Hematopoietic multipotent progenitor cell treated with erythropoietin and hydrocortisone succinate and interleukin-3 and kit ligand, for 15 days (in vitro differentiated cells): ENCODE measurements around the gene BOLA2B.
"Not testable (repeated sequence)": the region's sequence is repeated elsewhere in the genome, so short reads cannot be mapped to it uniquely, and the experiment has no call there.

Source experiments
- DNase-seq: peaks from one replicate; pipeline ENCODE4 v3.0.0-alpha.2; 2015; ENCODE audit warnings: low spot score

Gene BOLA2B

DNA sequence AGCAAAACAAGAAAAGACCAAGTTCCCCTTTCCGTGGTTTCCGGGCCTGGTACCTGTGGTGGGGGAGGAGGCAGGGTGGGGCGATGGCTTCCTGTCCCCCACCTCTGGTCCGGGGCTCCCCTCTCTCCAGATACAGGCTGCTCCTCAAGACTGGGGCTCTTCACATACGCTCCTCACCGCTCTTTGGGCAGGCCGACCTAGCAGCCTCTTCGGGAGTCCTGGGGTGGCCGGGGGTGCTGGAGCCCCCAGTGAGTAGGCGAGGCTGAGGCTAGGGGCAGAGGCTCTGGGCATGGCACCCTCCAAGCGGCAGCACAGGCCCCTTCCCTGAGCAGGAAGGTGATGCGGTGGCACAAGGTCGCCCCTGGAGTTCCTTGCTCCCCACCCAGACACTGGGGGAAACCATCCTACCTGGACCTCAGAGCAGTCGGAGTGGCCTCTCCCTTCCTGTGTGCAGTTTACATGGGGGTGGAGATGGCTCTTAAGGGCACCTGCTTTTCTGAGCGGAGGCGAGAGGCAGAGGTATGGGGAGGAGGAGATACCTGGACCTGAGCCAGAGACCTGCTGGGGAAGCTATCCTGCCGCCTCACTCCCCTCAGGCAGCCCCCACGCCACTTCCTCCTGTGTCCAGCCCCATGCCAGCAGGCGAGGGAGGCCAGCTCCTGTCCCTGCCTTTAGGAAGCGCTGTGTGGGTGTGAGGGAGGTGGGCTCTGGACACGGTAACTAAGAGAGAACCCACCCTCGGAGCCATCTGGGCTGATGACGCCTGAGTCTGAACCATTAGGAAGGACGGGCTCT lies 9.2 kb downstream of the BOLA2B start:
- DNase-seq: no peak

DNA sequence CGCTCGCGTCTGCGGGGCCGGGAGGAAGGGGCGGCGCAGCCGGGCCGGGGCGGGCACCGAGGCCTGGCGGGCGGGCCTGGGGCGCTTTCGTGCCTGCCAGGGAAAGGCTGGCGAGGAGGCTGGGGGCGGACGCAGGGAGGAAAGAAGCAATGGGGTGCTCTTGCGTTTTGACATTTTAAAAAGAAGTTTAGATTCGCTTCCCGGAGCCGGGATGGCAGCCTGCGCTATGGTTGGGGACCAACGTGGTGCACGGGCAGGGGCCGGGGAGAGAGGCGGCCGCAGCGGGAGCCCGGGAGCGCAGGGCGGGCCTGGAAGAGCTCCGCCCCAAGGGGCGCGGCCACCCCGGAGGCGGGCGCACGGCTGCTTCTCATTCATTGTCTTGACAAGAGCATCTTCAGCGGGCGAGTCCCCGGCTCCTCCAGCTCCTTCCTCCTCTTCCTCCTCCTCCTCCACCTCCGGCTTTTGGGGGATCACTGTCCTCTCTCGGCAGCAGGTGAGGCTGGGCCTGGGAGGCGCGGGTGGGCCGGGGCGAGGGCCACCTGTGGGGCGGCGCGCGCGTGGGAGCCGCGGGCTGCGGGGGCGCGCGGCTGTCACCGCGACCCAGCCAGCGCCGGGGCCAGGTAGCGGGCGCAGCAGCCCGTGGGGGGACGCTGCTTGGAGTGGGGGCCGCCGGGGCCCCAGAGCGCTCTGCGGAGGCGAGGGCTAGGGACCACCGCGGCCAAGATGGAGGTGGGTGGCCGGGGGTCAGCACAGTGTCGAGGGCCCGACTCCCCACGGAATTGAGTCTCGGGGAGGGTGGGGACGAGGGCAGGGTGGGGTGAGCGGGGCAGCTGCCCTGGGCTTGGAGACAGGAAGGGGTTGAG lies 10.0 kb downstream of the BOLA2B start, which contains the start of gene CORO1A:
Gene CORO1A, plus strand, starts transcription at position 370 of the 863 bp plus-strand sequence. CDS start 1,608 bp downstream, outside the sequence.
- peak; percentile 63 for DNase-seq

- no peak for DNase-seq
These were observed 12.7 kb downstream of the BOLA2B start for GRCh38 chr16:30180741-30181140.

DNA sequence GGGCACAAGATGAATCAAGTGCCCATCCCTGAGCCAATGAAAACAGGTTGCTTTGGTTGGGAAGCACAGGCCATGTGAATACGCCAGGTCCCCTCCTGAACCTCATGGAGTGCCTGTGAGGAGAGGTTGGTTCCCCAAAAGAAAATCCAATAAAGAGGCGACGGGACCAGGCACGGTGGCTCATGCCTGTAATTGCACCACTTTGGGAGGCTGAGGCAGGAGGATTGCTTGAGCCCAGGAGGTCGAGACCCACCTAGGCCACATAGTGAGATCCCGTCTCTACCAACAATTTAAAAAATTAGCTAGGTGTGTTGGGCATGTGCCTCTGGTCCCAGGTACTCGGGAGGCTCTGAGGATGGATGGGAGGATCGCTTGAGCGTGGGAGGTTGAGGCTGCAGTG lies 13.5 kb downstream of the BOLA2B start:
- DNase-seq: no peak

DNA sequence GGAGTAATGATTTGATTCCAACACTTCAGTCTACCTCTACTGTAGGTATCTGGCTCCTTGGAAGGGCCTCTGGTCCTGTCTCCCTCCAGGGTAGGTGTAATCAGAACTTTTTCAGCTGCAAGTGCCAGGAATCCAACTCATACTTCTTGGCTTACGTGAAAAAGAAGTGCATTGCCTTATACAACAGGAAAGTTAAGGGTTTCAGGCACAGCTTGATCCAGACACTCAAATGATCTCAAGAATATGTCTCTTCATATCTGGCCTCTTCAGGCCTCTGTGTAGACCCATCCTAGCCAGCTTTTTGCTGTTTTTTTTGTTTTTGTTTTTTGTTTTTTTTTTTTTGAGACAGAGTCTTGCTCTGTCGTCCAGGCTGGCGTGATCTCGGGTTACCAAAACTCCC lies 14.3 kb downstream of the BOLA2B start:
- DNase-seq: no peak

GRCh38 chr16:30176876-30177275 lies 16.6 kb downstream of the BOLA2B start:
- DNase-seq: not testable (repeated sequence)

DNA sequence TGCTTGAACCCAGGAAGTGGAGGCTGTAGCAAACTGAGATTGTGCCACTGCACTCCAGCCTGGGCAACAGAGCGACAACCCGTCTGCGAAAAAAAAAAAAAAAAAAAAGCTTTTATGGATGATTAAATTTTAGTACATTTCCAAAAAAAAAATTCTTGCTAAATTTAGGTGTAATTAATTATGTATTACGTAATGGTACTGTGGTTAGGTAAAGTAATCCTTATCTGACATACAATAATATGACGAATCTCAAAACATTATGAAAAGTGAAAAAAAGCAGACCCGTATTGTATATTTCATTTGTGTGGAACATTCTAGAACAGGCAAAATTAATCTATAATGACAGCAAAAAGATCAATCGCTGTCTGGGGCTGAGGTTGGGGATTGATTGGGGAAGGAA lies 20.4 kb downstream of the BOLA2B start:
- DNase-seq: no peak

DNA sequence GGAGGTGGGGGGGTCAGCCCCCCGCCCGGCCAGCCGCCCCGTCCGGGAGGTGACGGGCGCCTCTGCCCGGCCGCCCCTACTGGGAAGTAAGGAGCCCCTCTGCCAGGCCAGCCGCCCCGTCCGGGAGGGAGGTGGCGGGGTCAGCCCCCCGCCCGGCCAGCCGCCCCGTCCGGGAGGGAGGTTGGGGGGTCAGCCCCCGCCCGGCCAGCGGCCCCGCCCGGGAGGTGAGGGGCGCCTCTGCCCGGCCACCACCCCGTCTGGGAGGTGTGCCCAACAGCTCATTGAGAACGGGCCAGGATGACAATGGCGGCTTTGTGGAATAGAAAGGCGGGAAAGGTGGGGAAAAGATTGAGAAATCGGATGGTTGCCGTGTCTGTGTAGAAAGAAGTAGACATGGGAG lies 23.3 kb downstream of the BOLA2B start:
- not testable (repeated sequence) for DNase-seq

DNA sequence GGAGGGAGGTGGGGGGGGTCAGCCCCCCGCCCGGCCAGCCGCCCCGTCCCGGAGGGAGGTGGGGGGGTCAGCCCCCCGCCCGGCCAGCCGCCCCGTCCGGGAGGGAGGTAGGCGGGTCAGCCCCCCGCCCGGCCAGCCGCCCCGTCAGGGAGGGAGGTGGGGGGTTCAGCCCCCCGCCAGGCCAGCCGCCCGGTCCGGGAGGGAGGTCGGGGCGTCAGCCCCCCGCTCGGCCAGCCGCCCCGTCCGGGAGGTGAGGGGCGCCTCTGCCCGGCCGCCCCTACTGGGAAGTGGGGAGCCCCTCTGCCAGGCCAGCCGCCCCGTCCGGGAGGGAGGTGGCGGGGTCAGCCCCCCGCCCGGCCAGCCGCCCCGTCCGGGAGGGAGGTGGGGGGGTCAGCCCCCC lies 24.1 kb downstream of the BOLA2B start:
- not testable (repeated sequence) for DNase-seq

- not testable (repeated sequence) for DNase-seq
These were observed 24.7 kb downstream of the BOLA2B start for GRCh38 chr16:30168746-30169145.

GRCh38 chr16:30166202-30166902 lies 27.1 kb downstream of the BOLA2B start:
- no peak for DNase-seq

- DNase-seq: no peak
These were observed 29.9 kb downstream of the BOLA2B start for GRCh38 chr16:30163538-30163937.

- DNase-seq: no peak
These were observed 36.3 kb downstream of the BOLA2B start for GRCh38 chr16:30157214-30157613.

GRCh38 chr16:30155188-30155587 lies 38.3 kb downstream of the BOLA2B start:
- no peak for DNase-seq

- no peak for DNase-seq
These were observed 40.9 kb downstream of the BOLA2B start for GRCh38 chr16:30152517-30152916.

DNA sequence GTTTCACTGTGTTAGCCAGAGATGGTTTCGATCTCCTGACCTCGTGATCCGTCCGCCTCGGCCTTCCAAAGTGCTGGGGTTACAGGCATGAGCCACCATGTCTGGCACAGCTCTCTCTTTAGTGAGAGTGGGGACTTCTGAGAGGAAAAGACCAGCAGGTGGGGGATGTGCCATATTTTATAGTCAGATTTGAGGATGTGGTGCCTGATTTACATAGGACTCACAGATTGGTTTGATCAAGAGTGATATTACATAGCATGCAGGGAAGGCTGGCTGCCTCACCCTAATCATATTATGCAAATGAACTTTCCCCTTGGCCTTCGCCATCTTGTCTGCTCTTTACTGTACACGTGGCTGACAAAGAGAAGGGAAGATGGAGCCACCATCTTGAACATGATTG lies 42.4 kb downstream of the BOLA2B start:
- no peak for DNase-seq

- DNase-seq: no peak
These were observed 44.1 kb downstream of the BOLA2B start for GRCh38 chr16:30149250-30149930.

DNA sequence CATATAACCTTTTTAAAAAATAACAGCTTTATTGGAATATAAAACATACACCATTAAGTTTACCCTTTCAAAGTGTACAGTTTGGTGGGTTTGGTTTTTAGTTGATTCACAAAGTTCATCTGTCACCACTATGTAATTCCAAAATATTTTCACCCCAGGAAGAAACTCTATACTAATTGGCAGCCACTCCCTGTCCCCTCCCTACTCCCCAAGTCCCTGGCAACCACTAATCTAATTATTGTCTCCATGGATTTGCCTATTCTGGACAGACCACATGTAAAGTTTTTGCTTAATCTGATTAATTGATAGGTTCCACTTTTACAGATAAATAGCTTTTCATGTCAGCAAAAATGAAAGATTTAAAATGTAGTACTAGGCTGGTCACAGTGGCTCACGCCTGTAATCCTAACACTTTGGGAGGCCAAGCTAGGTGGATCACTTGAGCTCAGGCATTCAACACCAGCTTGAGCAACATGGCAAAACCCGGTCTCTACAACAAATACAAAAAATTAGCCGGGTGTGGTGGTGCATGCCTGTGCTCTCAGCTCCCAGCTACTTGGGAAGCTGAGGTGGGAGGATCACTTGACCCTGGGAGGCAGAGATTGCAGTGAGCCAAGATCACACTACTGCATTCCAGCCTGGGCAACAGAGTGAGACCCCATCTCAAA lies 45.5 kb downstream of the BOLA2B start:
- DNase-seq: no peak

DNA sequence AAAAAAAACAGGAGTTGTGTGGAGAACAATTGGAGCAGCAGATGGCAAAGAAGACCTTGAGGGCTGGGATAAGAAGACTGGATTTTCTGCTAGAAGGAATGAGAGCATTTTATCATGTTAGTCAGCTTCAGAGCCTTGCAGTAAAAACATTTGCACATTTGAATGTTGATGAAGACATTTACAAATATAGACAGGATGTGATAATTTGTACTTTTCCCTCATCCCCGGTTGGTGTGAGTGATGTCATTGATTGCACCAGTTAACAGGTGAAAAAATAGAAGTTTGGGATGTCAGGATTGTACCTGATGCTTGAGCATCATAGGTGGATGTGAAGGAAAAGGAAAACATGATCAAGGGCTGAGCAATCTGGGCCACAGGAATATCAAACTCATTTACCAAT lies 47.8 kb downstream of the BOLA2B start:
- no peak for DNase-seq

DNA sequence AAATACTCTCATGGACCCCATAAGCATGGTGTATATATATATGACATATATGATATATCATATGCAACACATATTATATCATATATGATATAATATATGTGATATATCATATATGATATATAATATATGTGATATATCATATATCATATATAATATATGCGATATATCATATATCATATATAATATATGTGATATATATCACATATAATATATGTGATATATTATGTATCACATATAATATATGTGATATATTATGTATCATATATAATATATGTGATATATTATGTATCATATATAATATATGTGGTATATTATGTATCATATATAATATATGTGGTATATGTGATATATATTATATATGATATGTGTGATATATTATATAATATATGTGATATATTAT lies 48.5 kb downstream of the BOLA2B start:
- no peak for DNase-seq

GRCh38 chr16:30144017-30144416 lies 49.4 kb downstream of the BOLA2B start:
- DNase-seq: no peak
